ENCODE measurements around the gene CHGA. TPM values are rescaled to one million over a fixed set of nuclear protein-coding genes. Genes with fewer than 3 reads are reported as not detected.
A peak's percentile ranks its signal among the peaks of the same experiment; 100 is the strongest.

The CHGA gene
- total RNA-seq, 1 donor from 2014 or later, result 0.67 TPM

GRCh38 chr14:92943855-92944570 is 21.1 kb downstream of the CHGA start:
- H3K27ac Mint-ChIP-seq (ENCODE audit: unreplicated experiment), result no peak overlapping the region
- H3K27me3 Mint-ChIP-seq (ENCODE audit: unreplicated experiment), result peaks cover 14% of the 10 kb centered on the region
- H3K4me3 Mint-ChIP-seq (ENCODE audit: unreplicated experiment), result peak overlapping the region; percentile 22
- no peak for DNase-seq (ENCODE audit: low spot score)
- H3K9me3 Mint-ChIP-seq (ENCODE audit: unreplicated experiment), result no peaks in the 10 kb centered on the region
- TF ChIP-seq CTCF (IDR thresholded peaks at IDR 0.05; ENCODE audit: unreplicated experiment), result no peak
- peaks cover 11% of the 10 kb centered on the region for H3K36me3 Mint-ChIP-seq (ENCODE audit: low read depth, unreplicated experiment)
- peaks cover 2% of the 10 kb centered on the region for H3K4me1 Mint-ChIP-seq (ENCODE audit: unreplicated experiment)

GRCh38 chr14:92944976-92945375 is 22.0 kb downstream of the CHGA start:
- TF ChIP-seq CTCF (IDR thresholded peaks at IDR 0.05; ENCODE audit: unreplicated experiment), result no peak
- Mint-ChIP-seq H3K27me3 (ENCODE audit: unreplicated experiment) (peaks cover 14% of the 10 kb centered on the region), H3K9me3 (ENCODE audit: unreplicated experiment) (no peaks in the 10 kb centered on the region), H3K4me3 (ENCODE audit: unreplicated experiment) (no peak overlapping the region), H3K4me1 (ENCODE audit: unreplicated experiment) (peaks cover 2% of the 10 kb centered on the region), H3K27ac (ENCODE audit: unreplicated experiment) (no peak overlapping the region), H3K36me3 (ENCODE audit: low read depth, unreplicated experiment) (peaks cover 11% of the 10 kb centered on the region)
- no peak for DNase-seq (ENCODE audit: low spot score)

GRCh38 chr14:92945544-92945943 is 22.6 kb downstream of the CHGA start:
- Mint-ChIP-seq H3K27me3 (ENCODE audit: unreplicated experiment) (peaks cover 14% of the 10 kb centered on the region), H3K9me3 (ENCODE audit: unreplicated experiment) (no peaks in the 10 kb centered on the region), H3K4me1 (ENCODE audit: unreplicated experiment) (peaks cover 2% of the 10 kb centered on the region), H3K36me3 (ENCODE audit: low read depth, unreplicated experiment) (peaks cover 11% of the 10 kb centered on the region), H3K27ac (ENCODE audit: unreplicated experiment) (no peak overlapping the region), H3K4me3 (ENCODE audit: unreplicated experiment) (no peak overlapping the region)
- DNase-seq (ENCODE audit: low spot score), result no peak
- TF ChIP-seq CTCF (IDR thresholded peaks at IDR 0.05; ENCODE audit: unreplicated experiment), result no peak

GRCh38 chr14:92945959-92946846 is 23.3 kb downstream of the CHGA start:
- peak overlapping the region; percentile 53 for H3K27ac Mint-ChIP-seq (ENCODE audit: unreplicated experiment)
- no peak for TF ChIP-seq CTCF (IDR thresholded peaks at IDR 0.05; ENCODE audit: unreplicated experiment)
- no peak for DNase-seq (ENCODE audit: low spot score)
- peak overlapping the region; percentile 44 for H3K4me3 Mint-ChIP-seq (ENCODE audit: unreplicated experiment)
- peaks cover 11% of the 10 kb centered on the region for H3K36me3 Mint-ChIP-seq (ENCODE audit: low read depth, unreplicated experiment)
- peaks cover 2% of the 10 kb centered on the region for H3K4me1 Mint-ChIP-seq (ENCODE audit: unreplicated experiment)
- no peaks in the 10 kb centered on the region for H3K9me3 Mint-ChIP-seq (ENCODE audit: unreplicated experiment)
- H3K27me3 Mint-ChIP-seq (ENCODE audit: unreplicated experiment), result peaks cover 11% of the 10 kb centered on the region
